Spleen (tissue), 11 donors: ENCODE results near the gene KIF16B. TPM values are rescaled to one million over a fixed set of nuclear protein-coding genes. Genes with fewer than 3 reads are reported as not detected.

Experiments used
- DNase-seq: peaks from one replicate; pipeline ENCODE4 v3.0.0-alpha.2; 2020
- H3K27ac ChIP-seq, 8 donors: fragments of 200-600 bp; sonication (generic) in 7 of 8; 1 replicate in 4 of 8; 2 replicates in 4 of 8; pipeline versions ENCODE4 v1.5.0 to v1.8.0; 2016 to 2021; ENCODE audit warnings: inconsistent platforms in 4 of 8, mild to moderate bottlenecking in 4 of 8, moderate library complexity in 1 of 8
- H3K27me3 ChIP-seq, 7 donors: fragments of 200-600 bp; sonication (generic) in 6 of 7; replicated peaks in 1 of 7; 1 replicate in 4 of 7; 2 replicates in 3 of 7; pipeline versions ENCODE4 v1.5.0 to v1.8.0; 2016 to 2021; ENCODE audit warnings: inconsistent platforms in 3 of 7, mild to moderate bottlenecking in 1 of 7
- H3K36me3 ChIP-seq, 6 donors: fragments of 200-600 bp; sonication (generic) in 5 of 6; 1 replicate in 4 of 6; 2 replicates in 2 of 6; pipeline versions ENCODE4 v1.5.0 to v1.8.0; 2016 to 2021; ENCODE audit warnings: inconsistent platforms in 2 of 6
- H3K4me1 ChIP-seq, 6 donors: fragments of 200-600 bp; sonication (generic) in 5 of 6; 1 replicate in 3 of 6; 2 replicates in 3 of 6; pipeline versions ENCODE4 v1.5.0 to v1.8.0; 2016 to 2021; ENCODE audit warnings: inconsistent platforms in 3 of 6
- H3K4me3 ChIP-seq, 8 donors: fragments of 200-600 bp; sonication (generic) in 7 of 8; 1 replicate in 4 of 8; 2 replicates in 4 of 8; pipeline versions ENCODE4 v1.5.0 to v1.8.0; 2016 to 2021; ENCODE audit warnings: inconsistent platforms in 4 of 8, mild to moderate bottlenecking in 4 of 8, moderate library complexity in 2 of 8
- H3K9me3 ChIP-seq, 8 donors: fragments of 200-600 bp; sonication (generic) in 7 of 8; 1 replicate in 4 of 8; 2 replicates in 4 of 8; pipeline versions ENCODE4 v1.5.0 to v1.8.0; 2016 to 2021; ENCODE audit warnings: inconsistent platforms in 4 of 8
- CTCF ChIP-seq, 11 experiments: fragments of 200-600 bp in 7 of 11; fragments of 450-650 bp in 4 of 11; sonication (generic) in 4 of 11; IDR thresholded peaks in 8 of 11; conservative IDR thresholded peaks in 3 of 11; 1 replicate in 7 of 11; 2 replicates in 4 of 11; pipeline versions ENCODE4 v1.4.0 to v1.8.0; 2016 to 2021; ENCODE audit warnings: antibody characterized with exemption in 11 of 11, inconsistent platforms in 4 of 11, mild to moderate bottlenecking in 1 of 11
- POLR2A ChIP-seq, 3 donors: fragments of 450-650 bp; IDR thresholded peaks; one replicate each; pipeline ENCODE4 v1.5.1; 2017; ENCODE audit warnings: antibody characterized with exemption in 3 of 3, mild to moderate bottlenecking in 1 of 3
- POLR2AphosphoS5 ChIP-seq, 3 donors: sonication (generic); formaldehyde crosslinking; IDR thresholded peaks; one replicate each; pipeline ENCODE4 v1.5.1; 2017; ENCODE audit warnings: antibody characterized with exemption in 3 of 3
- WGBS, 5 donors: extraction: QIAGEN DNeasy Blood & Tissue Kit in 3 of 5; methylation state at CpG; one replicate each; pipeline versions ENCODE4 v1.1.5 to v1.1.7; 2013 to 2018; 5-methylcytosine and 5-hydroxymethylcytosine counted together
- intact Hi-C: fragments of 100-400 bp; cut with DNase I; formaldehyde crosslinking; loops from one replicate; pipeline ENCODE4 v1.15.0; 2023; ENCODE audit warnings: low total_unique reads
- polyA plus RNA-seq, 3 donors: library from polyadenylated mRNA; stranded (reverse); fragments of 200-250 nt; gene quantifications; one replicate each; pipeline ENCODE4 v1.2.1, GENCODE V29; 2013
- total RNA-seq, 7 donors: library from RNA; depleted of rRNA in 3 of 7; stranded (reverse); fragments of >200 nt in 3 of 7; fragmentation: NEBNext Ultra II Directional in 4 of 7; extraction: Animal tissue kit (Norgen Biotek cat#: 25700) in 4 of 7; gene quantifications; one replicate each; pipeline versions ENCODE4 v1.1.0 to v1.2.1, GENCODE V29; 2016 to 2021
- donor health status: healthy with polysubstance abuse.
- donor health status: DM: no; HTN: no; CAD: no; lungs with moderate emphysema.
- donor health status: DM: no; HTN: no; CAD: no.
- donor health status: Bipolar disorder and iron deficiency.
- donor health status: healthy.
- donor health status: DM: no; HTN: no; CAD: no.
- donor health status: DM: yes; HTN: yes; CAD: no.

Gene KIF16B
- total and polyA plus RNA-seq, 10 donors = 3.0 to 30.1 (median 21.2) TPM

- H3K36me3 ChIP-seq = peaks cover 0 to 5% (median 0%) of the 10 kb centered on the region in 6 donors
- H3K27ac ChIP-seq = no peak overlapping the region
- H3K9me3 ChIP-seq = peaks cover 0 to 10% (median 0%) of the 10 kb centered on the region in 8 donors
- TF ChIP-seq POLR2A (IDR thresholded peaks at IDR 0.05) (no peak), CTCF (IDR thresholded peaks at IDR 0.05 in 8 of 11, conservative IDR thresholded peaks at IDR 0.05 in 3 of 11) (no peak), POLR2AphosphoS5 (IDR thresholded peaks at IDR 0.05) (no peak)
- intact Hi-C loops = no loop called here
- no peak for DNase-seq
- H3K4me3 ChIP-seq = no peak overlapping the region
- H3K27me3 ChIP-seq = no peaks in the 10 kb centered on the region
- H3K4me1 ChIP-seq = no peaks in the 10 kb centered on the region
- WGBS, 5 donors = 88 to 94% (median 94%) methylated on average over 7 of the region's 7 CpGs
Measured at GRCh38 chr20:16437387-16437996, 135.8 kb downstream of the KIF16B start.

GRCh38 chr20:16434062-16434664, 139.1 kb downstream of the KIF16B start:
- Histone ChIP-seq H3K4me1 (no peaks in the 10 kb centered on the region), H3K36me3 (peaks cover 0 to 12% (median 2%) of the 10 kb centered on the region in 6 donors), H3K27ac (no peak overlapping the region), H3K27me3 (no peaks in the 10 kb centered on the region), H3K4me3 (no peak overlapping the region), H3K9me3 (peaks cover 0 to 3% (median 0%) of the 10 kb centered on the region in 8 donors)
- TF ChIP-seq CTCF (IDR thresholded peaks at IDR 0.05 in 8 of 11, conservative IDR thresholded peaks at IDR 0.05 in 3 of 11) (peak in 10 of 11 experiments; percentile 26 to 71 (median 55)), POLR2AphosphoS5 (IDR thresholded peaks at IDR 0.05) (no peak), POLR2A (IDR thresholded peaks at IDR 0.05) (no peak)
- intact Hi-C loops = no loop called here
- WGBS, 5 donors = 60 to 77% (median 71%) methylated on average over 10 of the region's 10 CpGs
- peak; percentile 77 for DNase-seq

GRCh38 chr20:16433293-16433580, 140.0 kb downstream of the KIF16B start:
- H3K4me3 ChIP-seq = no peak overlapping the region
- no peaks in the 10 kb centered on the region for H3K9me3 ChIP-seq
- intact Hi-C loops = no loop called here
- H3K4me1 ChIP-seq = no peaks in the 10 kb centered on the region
- no peak for TF ChIP-seq CTCF (IDR thresholded peaks at IDR 0.05 in 8 of 11, conservative IDR thresholded peaks at IDR 0.05 in 3 of 11)
- TF ChIP-seq POLR2A (IDR thresholded peaks at IDR 0.05) = no peak
- no peak for TF ChIP-seq POLR2AphosphoS5 (IDR thresholded peaks at IDR 0.05)
- no peaks in the 10 kb centered on the region for H3K27me3 ChIP-seq
- no peak overlapping the region for H3K27ac ChIP-seq
- peaks cover 0 to 21% (median 4%) of the 10 kb centered on the region in 6 donors for H3K36me3 ChIP-seq
- 69 to 86% (median 75%) methylated on average over 2 of the region's 2 CpGs for WGBS, 5 donors
- no peak for DNase-seq

GRCh38 chr20:16432466-16433292, 140.6 kb downstream of the KIF16B start:
- WGBS, 5 donors = 92 to 95% (median 94%) methylated on average over 8 of the region's 8 CpGs
- intact Hi-C loops = no loop called here
- Histone ChIP-seq H3K27me3 (no peaks in the 10 kb centered on the region), H3K36me3 (peaks cover 0 to 27% (median 5%) of the 10 kb centered on the region in 6 donors), H3K4me3 (no peak overlapping the region), H3K9me3 (no peaks in the 10 kb centered on the region), H3K4me1 (no peaks in the 10 kb centered on the region), H3K27ac (no peak overlapping the region)
- DNase-seq = no peak
- TF ChIP-seq POLR2AphosphoS5 (IDR thresholded peaks at IDR 0.05) = no peak
- TF ChIP-seq CTCF (IDR thresholded peaks at IDR 0.05 in 8 of 11, conservative IDR thresholded peaks at IDR 0.05 in 3 of 11) = no peak
- TF ChIP-seq POLR2A (IDR thresholded peaks at IDR 0.05) = no peak
